ENCODE measurements around the gene TCHHL1. TPM values are rescaled to one million over a fixed set of nuclear protein-coding genes. Genes with fewer than 3 reads are reported as not detected.

TCHHL1 gene
- total RNA-seq, 1 experiment from 2014 or later: not detected

DNA sequence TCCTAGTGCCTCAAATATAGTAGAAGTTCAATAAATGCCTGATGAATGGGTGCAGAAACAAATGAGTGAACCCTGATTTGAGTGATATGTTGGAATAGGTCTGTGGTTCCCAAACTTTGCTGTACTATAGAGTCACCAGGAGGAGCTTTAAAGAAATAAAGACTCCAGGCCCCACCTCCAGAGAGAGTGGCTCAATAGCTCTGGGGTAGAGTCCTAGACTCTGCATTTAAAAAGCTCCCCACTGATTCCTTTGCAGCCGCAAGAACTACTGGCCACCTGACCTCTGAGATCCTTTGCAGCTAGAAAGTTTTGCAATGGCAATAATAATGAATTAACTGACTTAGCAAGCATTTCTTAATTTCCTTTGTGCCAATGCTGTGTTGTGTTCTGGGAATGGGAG, 20.9 kb downstream of the TCHHL1 start:
- H3K9me2 ChIP-seq (ENCODE audit: insufficient read depth): no peaks in the 10 kb centered on the region
- no peaks in the 10 kb centered on the region for H3K4me1 ChIP-seq (ENCODE audit: control insufficient read depth in 1 of 2, insufficient read depth in 2 of 2, low read length in 2 of 2)
- no peaks in the 10 kb centered on the region for H3K9me3 ChIP-seq (ENCODE audit: control insufficient read depth in 1 of 2, insufficient read depth in 1 of 2, low read depth in 1 of 2, low read length in 2 of 2)
- no peak overlapping the region for H3K27ac ChIP-seq (ENCODE audit: low read depth, low read length)
- no peak overlapping the region for H3K4me3 ChIP-seq (replicated peaks in 1 of 2; ENCODE audit: low read depth in 1 of 2, low read length in 2 of 2)
- ChIA-PET RAD21 (ENCODE audit: low non-redundant PET in 1 of 2, low total read pairs in 2 of 2, uncharacterized antibody in 2 of 2, unreplicated experiment in 2 of 2) (no interaction called here), POLR2A (no interaction called here), CTCF (interaction anchor here (0.7 kb wide), 1 partner anchor 391 kb away, joined by 3 read pairs; no protein-coding TSS in a partner anchor)
- no peak overlapping the region for H3K4me2 ChIP-seq (ENCODE audit: low read length)
- peaks cover 64% of the 10 kb centered on the region for H3K27me3 ChIP-seq (ENCODE audit: insufficient read depth, low read length)
- ATAC-seq (no peak), DNase-seq (ENCODE audit: low read depth, low spot score) (no peak)
- H3K36me3 ChIP-seq (ENCODE audit: control insufficient read depth in 1 of 2, insufficient read depth in 2 of 2, low read length in 2 of 2): no peaks in the 10 kb centered on the region
- H3K9ac ChIP-seq (ENCODE audit: low read length): no peak overlapping the region
- intact Hi-C loops (cut with micrococcal nuclease): no loop called here
- BruUV-seq (replicated peaks): no TSS peak
- TF ChIP-seq ZBTB33 (IDR thresholded peaks at IDR 0.05; ENCODE audit: extremely low read depth, insufficient replicate concordance, low read length) (no peak), EZH2 (IDR thresholded peaks at IDR 0.05) (no peak), CTCF (IDR thresholded peaks at IDR 0.05 in 2 of 3, conservative IDR thresholded peaks at IDR 0.05 in 1 of 3; ENCODE audit: borderline replicate concordance in 1 of 3, insufficient read depth in 1 of 3, low read depth in 2 of 3, low read length in 2 of 3) (no peak), TCF7L2 (IDR thresholded peaks at IDR 0.05; ENCODE audit: borderline replicate concordance, extremely low read depth, insufficient read depth, insufficient read length) (no peak), SP1 (IDR thresholded peaks at IDR 0.05; ENCODE audit: low read depth) (no peak), CEBPB (IDR thresholded peaks at IDR 0.05; ENCODE audit: low read depth) (no peak), ATF3 (IDR thresholded peaks at IDR 0.05) (no peak), CBX3 (IDR thresholded peaks at IDR 0.05; ENCODE audit: low read depth) (no peak), EZH2phosphoT487 (IDR thresholded peaks at IDR 0.05; ENCODE audit: borderline replicate concordance) (no peak), EGR1 (IDR thresholded peaks at IDR 0.05; ENCODE audit: low read depth) (no peak), REST (IDR thresholded peaks at IDR 0.05; ENCODE audit: low read depth) (no peak), POLR2A (IDR thresholded peaks at IDR 0.05; ENCODE audit: borderline replicate concordance, extremely low read depth, insufficient read depth, insufficient read length) (no peak), ZFX (IDR thresholded peaks at IDR 0.05) (no peak), JUND (IDR thresholded peaks at IDR 0.05) (no peak), SIN3A (IDR thresholded peaks at IDR 0.05; ENCODE audit: low read depth) (no peak), ZNF274 (IDR thresholded peaks at IDR 0.05; ENCODE audit: low read depth, low read length) (no peak), YY1 (IDR thresholded peaks at IDR 0.05; ENCODE audit: extremely low read depth, insufficient replicate concordance, low read depth, low read length) (no peak)
- no peaks in the 10 kb centered on the region for H4K20me1 ChIP-seq (ENCODE audit: insufficient read depth)
- no peaks in the 10 kb centered on the region for H3K79me2 ChIP-seq (ENCODE audit: insufficient read depth, low read length)
- no peak overlapping the region for H2AFZ ChIP-seq (ENCODE audit: low read depth, low read length, poor library complexity, severe bottlenecking)

All from HCT116 (cell line).